Measurements from ENCODE around the gene SLC22A17. TPM values are rescaled to one million over a fixed set of nuclear protein-coding genes. Genes with fewer than 3 reads are reported as not detected.
"Not testable (repeated sequence)": the region's sequence is repeated elsewhere in the genome, so short reads cannot be mapped to it uniquely, and the experiment has no call there.

SLC22A17 gene
- total RNA-seq, 1 donor from 2014 or later = 26.2 TPM

DNA sequence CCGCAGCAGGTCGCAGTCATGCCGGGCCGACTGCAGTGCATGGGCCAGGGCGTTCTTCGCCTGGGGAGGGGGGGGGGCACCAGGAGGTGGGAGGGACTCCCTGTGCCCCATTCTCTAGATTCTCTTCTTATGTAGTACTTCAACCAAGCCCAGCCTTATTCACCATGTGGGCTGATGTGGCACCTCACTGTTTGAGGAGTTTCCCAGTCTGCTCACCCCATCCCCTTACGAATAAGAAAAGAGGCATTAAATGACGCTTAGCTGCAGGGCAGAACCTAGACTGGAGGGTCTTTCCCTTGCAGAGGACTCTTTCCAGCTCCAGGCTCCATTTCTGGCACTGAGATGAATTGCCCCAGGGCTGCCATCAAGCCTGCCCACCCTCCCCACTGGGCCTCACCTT lies 36.3 kb upstream of the SLC22A17 start:
- TF ChIP-seq, protein P1, sequence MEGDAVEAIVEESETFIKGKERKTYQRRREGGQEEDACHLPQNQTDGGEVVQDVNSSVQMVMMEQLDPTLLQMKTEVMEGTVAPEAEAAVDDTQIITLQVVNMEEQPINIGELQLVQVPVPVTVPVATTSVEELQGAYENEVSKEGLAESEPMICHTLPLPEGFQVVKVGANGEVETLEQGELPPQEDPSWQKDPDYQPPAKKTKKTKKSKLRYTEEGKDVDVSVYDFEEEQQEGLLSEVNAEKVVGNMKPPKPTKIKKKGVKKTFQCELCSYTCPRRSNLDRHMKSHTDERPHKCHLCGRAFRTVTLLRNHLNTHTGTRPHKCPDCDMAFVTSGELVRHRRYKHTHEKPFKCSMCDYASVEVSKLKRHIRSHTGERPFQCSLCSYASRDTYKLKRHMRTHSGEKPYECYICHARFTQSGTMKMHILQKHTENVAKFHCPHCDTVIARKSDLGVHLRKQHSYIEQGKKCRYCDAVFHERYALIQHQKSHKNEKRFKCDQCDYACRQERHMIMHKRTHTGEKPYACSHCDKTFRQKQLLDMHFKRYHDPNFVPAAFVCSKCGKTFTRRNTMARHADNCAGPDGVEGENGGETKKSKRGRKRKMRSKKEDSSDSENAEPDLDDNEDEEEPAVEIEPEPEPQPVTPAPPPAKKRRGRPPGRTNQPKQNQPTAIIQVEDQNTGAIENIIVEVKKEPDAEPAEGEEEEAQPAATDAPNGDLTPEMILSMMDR (IDR thresholded peaks at IDR 0.05; ENCODE audit: unreplicated experiment) = no peak
- no peaks in the 10 kb centered on the region for H3K36me3 Mint-ChIP-seq (ENCODE audit: insufficient read depth)
- H3K4me1 Mint-ChIP-seq (ENCODE audit: low read depth) = peaks cover 1% of the 10 kb centered on the region
- H3K9me3 Mint-ChIP-seq (ENCODE audit: low read depth) = no peaks in the 10 kb centered on the region
- H3K27me3 Mint-ChIP-seq = peaks cover 46% of the 10 kb centered on the region
- no peak overlapping the region for H3K27ac Mint-ChIP-seq
- no peak overlapping the region for H3K4me3 Mint-ChIP-seq (ENCODE audit: low read depth)
- DNase-seq (ENCODE audit: low spot score, unreplicated experiment) = no peak

DNA sequence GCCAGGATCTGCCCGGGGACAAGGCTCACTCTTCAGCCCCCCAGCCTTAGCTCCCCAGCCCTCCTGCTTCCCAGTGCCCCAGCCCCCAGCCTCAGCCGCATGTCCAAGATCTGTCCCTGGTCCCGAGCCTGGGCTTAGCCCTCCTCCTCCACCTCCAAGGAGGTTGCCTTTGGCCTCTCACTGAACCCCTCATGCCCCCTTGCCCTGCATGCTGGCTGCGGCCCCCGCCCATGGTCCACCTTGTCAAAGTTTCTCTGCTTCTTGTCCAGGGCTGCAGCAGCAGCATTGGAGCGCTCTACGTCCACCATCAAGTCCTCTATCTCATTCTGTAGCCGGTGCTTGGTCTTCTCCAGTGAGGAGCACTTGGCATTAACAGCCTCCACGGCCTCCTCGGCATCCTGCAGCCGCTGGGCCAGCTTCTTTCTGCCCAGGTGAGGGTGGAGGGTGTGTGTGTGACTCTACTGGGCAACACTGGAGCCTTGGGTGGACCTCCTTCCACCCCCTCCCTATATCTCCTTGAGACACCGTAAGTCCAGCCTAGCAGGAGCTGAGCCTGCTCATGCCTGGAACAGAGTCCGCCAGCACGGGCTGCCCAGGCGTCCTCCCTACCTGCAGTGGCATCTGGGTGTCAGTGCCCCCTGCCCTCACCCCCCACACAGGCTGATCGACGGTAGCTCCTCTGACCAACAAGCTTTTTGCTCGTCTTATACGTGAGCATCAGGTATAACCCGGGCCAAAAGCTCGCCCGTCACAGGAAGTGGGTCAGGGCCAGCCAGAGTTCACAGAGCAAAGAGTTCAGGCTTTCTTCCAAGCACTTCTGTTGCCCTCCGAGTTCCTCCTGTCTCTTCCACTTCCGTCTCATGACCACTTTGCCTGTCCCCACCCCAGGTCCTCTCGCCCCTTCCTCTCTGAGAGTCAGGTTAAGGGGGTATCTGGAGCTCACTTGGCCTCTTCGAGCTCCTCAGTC lies 35.5 kb upstream of the SLC22A17 start:
- H3K4me1 Mint-ChIP-seq (ENCODE audit: low read depth) = peaks cover 1% of the 10 kb centered on the region
- no peak overlapping the region for H3K4me3 Mint-ChIP-seq (ENCODE audit: low read depth)
- no peak overlapping the region for H3K27ac Mint-ChIP-seq
- no peaks in the 10 kb centered on the region for H3K9me3 Mint-ChIP-seq (ENCODE audit: low read depth)
- TF ChIP-seq, protein P1 (IDR thresholded peaks at IDR 0.05; ENCODE audit: unreplicated experiment) = no peak
- DNase-seq (ENCODE audit: low spot score, unreplicated experiment) = no peak
- H3K27me3 Mint-ChIP-seq = peaks cover 43% of the 10 kb centered on the region
- no peaks in the 10 kb centered on the region for H3K36me3 Mint-ChIP-seq (ENCODE audit: insufficient read depth)

DNA sequence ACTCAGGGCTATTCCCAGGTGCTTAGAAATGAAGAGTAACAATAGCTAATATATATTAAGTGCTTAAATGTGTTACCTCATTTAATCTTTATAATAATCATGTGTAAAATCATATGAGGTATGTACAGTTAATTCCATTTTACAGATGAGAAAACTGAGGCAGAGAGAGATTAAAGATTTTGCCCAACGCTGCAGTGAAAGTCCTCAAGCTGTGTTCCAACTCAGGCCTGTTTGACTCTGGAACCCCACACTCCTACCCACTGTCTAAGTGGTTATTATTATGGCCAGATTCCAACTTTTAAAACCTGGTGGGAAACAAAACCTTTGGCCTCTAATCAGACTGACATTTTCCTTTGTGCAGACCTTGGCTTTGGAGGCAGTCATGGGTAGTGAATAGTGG lies 34.3 kb upstream of the SLC22A17 start:
- TF ChIP-seq, protein P1 (IDR thresholded peaks at IDR 0.05; ENCODE audit: unreplicated experiment) = no peak
- Mint-ChIP-seq H3K36me3 (ENCODE audit: insufficient read depth) (no peaks in the 10 kb centered on the region), H3K4me1 (ENCODE audit: low read depth) (peaks cover 1% of the 10 kb centered on the region), H3K4me3 (ENCODE audit: low read depth) (no peak overlapping the region), H3K27me3 (peaks cover 46% of the 10 kb centered on the region), H3K9me3 (ENCODE audit: low read depth) (no peaks in the 10 kb centered on the region), H3K27ac (no peak overlapping the region)
- DNase-seq (ENCODE audit: low spot score, unreplicated experiment) = no peak

DNA sequence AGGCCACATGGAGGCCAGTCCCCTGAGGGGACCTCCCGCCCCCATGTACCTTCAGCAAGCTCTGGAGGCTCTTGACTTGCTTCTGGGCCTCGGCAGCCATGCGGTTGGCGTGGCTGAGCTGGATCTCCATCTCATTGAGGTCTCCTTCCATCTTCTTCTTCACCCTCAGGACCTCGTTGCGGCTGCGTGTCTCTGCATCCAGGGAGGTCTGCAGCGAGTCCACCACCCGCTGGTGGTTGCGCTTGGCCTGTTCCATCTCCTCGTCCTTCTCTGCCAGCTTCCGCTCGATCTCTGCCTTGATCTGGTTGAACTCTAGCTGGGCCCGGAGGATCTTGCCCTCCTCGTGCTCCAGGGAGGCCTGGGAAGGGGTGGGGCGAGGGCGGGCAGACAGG lies 33.6 kb upstream of the SLC22A17 start:
- not testable (repeated sequence) for H3K27ac Mint-ChIP-seq; H3K4me3 Mint-ChIP-seq (ENCODE audit: low read depth); H3K36me3 Mint-ChIP-seq (ENCODE audit: insufficient read depth); H3K4me1 Mint-ChIP-seq (ENCODE audit: low read depth); DNase-seq (ENCODE audit: low spot score, unreplicated experiment); H3K9me3 Mint-ChIP-seq (ENCODE audit: low read depth)
- H3K27me3 Mint-ChIP-seq = peaks cover 52% of the 10 kb centered on the region

DNA sequence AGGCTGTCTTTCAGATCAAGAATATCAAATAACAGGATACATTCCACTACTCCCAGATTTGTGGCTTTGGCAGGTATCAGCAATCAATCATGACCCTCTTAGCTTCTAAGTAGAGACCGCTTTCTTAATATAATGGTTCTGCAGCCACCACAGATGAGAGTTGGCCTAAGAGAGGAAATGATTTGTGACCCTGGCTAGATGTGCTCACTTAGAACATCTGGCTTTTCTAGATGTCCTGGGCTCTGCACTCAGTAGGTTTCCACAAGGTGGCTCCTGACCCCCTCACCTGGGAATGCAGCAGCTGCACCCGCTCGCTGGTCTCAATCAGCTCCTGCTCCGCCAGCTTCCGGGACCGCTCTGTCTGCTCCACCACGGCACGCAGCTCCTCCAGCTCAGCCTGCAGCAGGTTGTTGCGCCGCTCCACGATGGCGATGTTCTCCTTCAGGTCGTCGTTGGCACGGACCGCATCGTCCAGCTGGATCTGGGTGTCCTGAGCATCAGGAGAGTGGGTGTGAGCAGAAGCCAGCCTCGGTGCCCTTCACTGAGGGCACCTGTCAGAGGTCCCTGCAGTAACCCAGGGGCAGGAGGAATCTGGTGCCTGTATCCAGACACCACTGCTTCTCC lies 33.1 kb upstream of the SLC22A17 start:
- H3K27ac Mint-ChIP-seq = no peak overlapping the region
- no peak for DNase-seq (ENCODE audit: low spot score, unreplicated experiment)
- peaks cover 57% of the 10 kb centered on the region for H3K27me3 Mint-ChIP-seq
- H3K36me3 Mint-ChIP-seq (ENCODE audit: insufficient read depth) = no peaks in the 10 kb centered on the region
- no peaks in the 10 kb centered on the region for H3K9me3 Mint-ChIP-seq (ENCODE audit: low read depth)
- no peak overlapping the region for H3K4me3 Mint-ChIP-seq (ENCODE audit: low read depth)
- TF ChIP-seq, protein P1 (IDR thresholded peaks at IDR 0.05; ENCODE audit: unreplicated experiment) = no peak
- peaks cover 1% of the 10 kb centered on the region for H3K4me1 Mint-ChIP-seq (ENCODE audit: low read depth)
